Adrenal gland (tissue), 12 donors: ENCODE data around the gene OR14C36. TPM values are rescaled to one million over a fixed set of nuclear protein-coding genes. Genes with fewer than 3 reads are reported as not detected.

ENCODE experiments used
- DNase-seq, 7 donors: peaks; one replicate each; pipeline ENCODE4 v3.0.0-alpha.2; 2019 to 2020
- H3K27ac ChIP-seq, 5 donors: fragments of 200-600 bp; sonication (generic) in 4 of 5; 1 replicate in 3 of 5; 2 replicates in 2 of 5; pipeline versions ENCODE4 v1.5.1 to v1.8.0; 2016 to 2020; ENCODE audit warnings: mild to moderate bottlenecking in 1 of 5
- H3K27me3 ChIP-seq: fragments of 200-600 bp; 2 replicates; pipeline ENCODE4 v1.8.0; 2021
- H3K36me3 ChIP-seq, 2 donors: fragments of 200-600 bp; replicated peaks in 1 of 2; 1 replicate in 1 of 2; 2 replicates in 1 of 2; pipeline versions ENCODE4 v1.5.1 to v1.8.0; 2018 to 2022
- H3K4me1 ChIP-seq, 2 donors: fragments of 200-600 bp; replicated peaks in 1 of 2; 1 replicate in 1 of 2; 2 replicates in 1 of 2; pipeline versions ENCODE4 v1.5.1 to v1.8.0; 2018 to 2021
- H3K4me3 ChIP-seq, 4 donors: fragments of 200-600 bp; sonication (generic) in 3 of 4; one replicate each; pipeline ENCODE4 v1.5.1; 2016 to 2018
- H3K9me3 ChIP-seq, 3 donors: fragments of 200-600 bp; sonication (generic) in 1 of 3; replicated peaks in 1 of 3; 1 replicate in 2 of 3; 2 replicates in 1 of 3; pipeline versions ENCODE4 v1.5.1 to v1.8.0; 2016 to 2021
- POLR2A ChIP-seq, 2 donors: fragments of 450-650 bp; IDR thresholded peaks; one replicate each; pipeline ENCODE4 v1.6.1; 2017; ENCODE audit warnings: antibody characterized with exemption in 2 of 2, mild to moderate bottlenecking in 2 of 2, moderate library complexity in 1 of 2
- WGBS, 4 donors: extraction: QIAGEN DNeasy Blood & Tissue Kit in 2 of 4; methylation state at CpG; one replicate each; pipeline versions ENCODE4 v1.1.5 to v1.1.7; 2013 to 2017; 5-methylcytosine and 5-hydroxymethylcytosine counted together
- intact Hi-C, 2 donors: fragments of 100-400 bp; cut with DNase I; formaldehyde crosslinking; loops; one replicate each; pipeline versions ENCODE4 v1.14.1 to v1.15.0; 2022 to 2023
- polyA plus RNA-seq, 3 donors: library from polyadenylated mRNA; stranded (reverse); fragments of 200-250 nt in 2 of 3; fragments of 350-450 nt in 1 of 3; fragmentation: Illumina TruSeq in 1 of 3; extraction: RNeasy Lipid Tissue Mini Kit (QIAGEN cat#74804) in 1 of 3; gene quantifications; one replicate each; pipeline ENCODE4 v1.2.3, GENCODE V29; 2013 to 2014
- total RNA-seq, 9 donors: library from RNA; depleted of rRNA in 4 of 9; stranded (reverse); fragments of >200 nt in 4 of 9; fragments of 120-200 nt in 1 of 9; fragmentation: NEBNext Ultra II Directional in 1 of 9; extraction: Animal tissue kit (Norgen Biotek cat#: 25700) in 1 of 9; gene quantifications; one replicate each; pipeline versions ENCODE4 v1.1.0 to v1.2.4, GENCODE V29; 2013 to 2023
- TF ChIP-seq, protein P1 (sequence below), 6 experiments: fragments of 450-650 bp in 4 of 6; fragments of 200-600 bp in 2 of 6; sonication (generic) in 1 of 6; IDR thresholded peaks; 1 replicate in 5 of 6; 2 replicates in 1 of 6; pipeline versions ENCODE4 v1.5.1 to v1.8.0; 2016 to 2021; ENCODE audit warnings: antibody characterized with exemption in 6 of 6, mild to moderate bottlenecking in 2 of 6, moderate library complexity in 1 of 6
- donor health status: healthy with polysubstance abuse.
- donor health status: Bipolar disorder and iron deficiency.
- donor health status: DM: yes; HTN: yes; CAD: no.
- donor health status: DM: no; HTN: no; CAD: no.
- donor health status: DM: no; HTN: no; CAD: no.
- donor health status: DM: yes; HTN: yes; CAD: no.

The OR14C36 gene
- total and polyA plus RNA-seq, 12 donors = not detected

DNA sequence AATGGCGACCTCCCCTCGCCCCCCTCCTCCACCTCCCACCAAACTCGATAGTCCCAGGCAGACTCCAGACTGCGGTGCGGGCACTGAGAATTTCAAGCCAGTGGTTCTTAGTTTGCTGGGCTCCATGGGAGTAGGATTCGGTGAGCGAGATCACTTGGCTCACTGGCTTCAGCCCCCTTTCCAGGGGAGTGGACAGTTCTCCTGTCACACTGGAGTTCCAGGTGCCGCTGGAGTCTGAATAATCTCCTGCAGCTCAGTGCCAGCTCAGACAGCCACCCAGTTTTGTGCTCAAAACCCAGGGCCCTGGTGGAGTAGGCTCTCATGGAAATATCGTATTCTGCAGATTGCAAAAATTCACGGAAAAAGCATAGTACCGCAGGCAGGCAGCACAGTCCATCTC is 31.8 kb upstream of the OR14C36 start:
- 79 to 92% (median 85%) methylated on average over 7 to 11 of the region's 11 CpGs for WGBS, 4 donors
- no peaks in the 10 kb centered on the region for H3K4me1 ChIP-seq
- no peaks in the 10 kb centered on the region for H3K36me3 ChIP-seq
- intact Hi-C loops = no loop called here
- no peaks in the 10 kb centered on the region for H3K27me3 ChIP-seq
- no peak overlapping the region for H3K27ac ChIP-seq
- no peaks in the 10 kb centered on the region for H3K9me3 ChIP-seq
- no peak for DNase-seq
- no peak overlapping the region for H3K4me3 ChIP-seq
- no peak for TF ChIP-seq POLR2A (IDR thresholded peaks at IDR 0.05)
- TF ChIP-seq, protein P1, sequence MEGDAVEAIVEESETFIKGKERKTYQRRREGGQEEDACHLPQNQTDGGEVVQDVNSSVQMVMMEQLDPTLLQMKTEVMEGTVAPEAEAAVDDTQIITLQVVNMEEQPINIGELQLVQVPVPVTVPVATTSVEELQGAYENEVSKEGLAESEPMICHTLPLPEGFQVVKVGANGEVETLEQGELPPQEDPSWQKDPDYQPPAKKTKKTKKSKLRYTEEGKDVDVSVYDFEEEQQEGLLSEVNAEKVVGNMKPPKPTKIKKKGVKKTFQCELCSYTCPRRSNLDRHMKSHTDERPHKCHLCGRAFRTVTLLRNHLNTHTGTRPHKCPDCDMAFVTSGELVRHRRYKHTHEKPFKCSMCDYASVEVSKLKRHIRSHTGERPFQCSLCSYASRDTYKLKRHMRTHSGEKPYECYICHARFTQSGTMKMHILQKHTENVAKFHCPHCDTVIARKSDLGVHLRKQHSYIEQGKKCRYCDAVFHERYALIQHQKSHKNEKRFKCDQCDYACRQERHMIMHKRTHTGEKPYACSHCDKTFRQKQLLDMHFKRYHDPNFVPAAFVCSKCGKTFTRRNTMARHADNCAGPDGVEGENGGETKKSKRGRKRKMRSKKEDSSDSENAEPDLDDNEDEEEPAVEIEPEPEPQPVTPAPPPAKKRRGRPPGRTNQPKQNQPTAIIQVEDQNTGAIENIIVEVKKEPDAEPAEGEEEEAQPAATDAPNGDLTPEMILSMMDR (IDR thresholded peaks at IDR 0.05) = no peak

GRCh38 chr1:248324468-248324867 is 24.1 kb upstream of the OR14C36 start, which contains the start of gene OR2M7:
OR2M7 (minus strand) TSS chr1:248324568; CDS start chr1:248324568, 0 bp downstream.
- intact Hi-C loops = no loop called here
- no peak within 1 kb of the TSS for H3K4me3 ChIP-seq
- H3K4me1 ChIP-seq = no peaks in the 10 kb centered on the region
- H3K9me3 ChIP-seq = no peaks in the 10 kb centered on the region
- DNase-seq = no peak
- H3K27me3 ChIP-seq = no peaks in the 10 kb centered on the region
- no peak within 1 kb of the TSS for H3K27ac ChIP-seq
- TF ChIP-seq POLR2A (IDR thresholded peaks at IDR 0.05) = no peak
- TF ChIP-seq, protein P1 (IDR thresholded peaks at IDR 0.05) = no peak
- H3K36me3 ChIP-seq = no peaks in the 10 kb centered on the region
- WGBS, 4 donors = 81 to 87% (median 82%) methylated on average over 1 of the region's 1 CpG

DNA sequence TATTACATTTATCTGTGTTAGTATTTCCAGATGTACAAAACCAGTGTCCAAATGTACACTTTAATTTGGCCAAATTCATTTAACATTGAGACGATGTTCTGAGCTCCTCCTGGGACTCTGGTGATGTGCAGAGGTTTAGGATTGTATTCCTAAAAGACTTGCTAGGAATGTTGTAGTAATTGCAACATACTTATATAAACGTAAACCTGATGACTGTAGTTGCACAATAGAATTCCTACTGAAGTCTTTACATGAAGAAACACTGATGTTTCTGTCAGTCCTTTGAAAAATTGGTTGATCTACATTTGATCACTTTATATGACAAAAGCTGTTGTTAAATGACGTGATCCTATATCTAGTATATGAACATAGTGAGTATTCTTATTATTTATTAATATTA is 5.1 kb upstream of the OR14C36 start:
- H3K4me3 ChIP-seq = no peak overlapping the region
- no peak overlapping the region for H3K27ac ChIP-seq
- 41 to 52% (median 44%) methylated on average over 3 of the region's 3 CpGs for WGBS, 4 donors
- no peaks in the 10 kb centered on the region for H3K27me3 ChIP-seq
- no peak for DNase-seq
- no peak for TF ChIP-seq POLR2A (IDR thresholded peaks at IDR 0.05)
- TF ChIP-seq, protein P1 (IDR thresholded peaks at IDR 0.05) = no peak
- no peaks in the 10 kb centered on the region for H3K4me1 ChIP-seq
- no peaks in the 10 kb centered on the region for H3K9me3 ChIP-seq
- H3K36me3 ChIP-seq = no peaks in the 10 kb centered on the region
- intact Hi-C loops = no loop called here

DNA sequence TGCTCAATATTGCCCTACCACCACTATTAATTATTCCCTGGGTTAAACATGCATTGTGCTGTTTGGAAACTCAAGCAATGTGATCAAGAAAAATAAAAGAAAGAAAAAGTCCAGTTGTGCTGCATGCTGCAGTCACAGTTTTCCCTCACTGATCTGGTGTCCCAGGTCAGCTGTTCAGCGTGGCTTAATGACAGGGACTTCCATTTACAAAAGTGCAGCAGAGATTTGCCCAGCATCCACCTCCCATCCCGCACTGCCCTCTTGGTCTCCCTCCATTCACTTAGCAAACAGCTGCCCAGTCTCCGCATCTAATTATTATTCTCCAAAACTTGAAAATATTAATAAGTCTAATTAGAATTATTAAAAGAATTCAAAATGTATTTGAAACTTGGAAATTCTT is 10.8 kb downstream of the OR14C36 start:
- H3K4me3 ChIP-seq = no peak overlapping the region
- TF ChIP-seq, protein P1 (IDR thresholded peaks at IDR 0.05) = no peak
- no peak for TF ChIP-seq POLR2A (IDR thresholded peaks at IDR 0.05)
- no peak overlapping the region for H3K27ac ChIP-seq
- DNase-seq = no peak
- H3K36me3 ChIP-seq = no peaks in the 10 kb centered on the region
- H3K9me3 ChIP-seq = no peaks in the 10 kb centered on the region
- no peaks in the 10 kb centered on the region for H3K27me3 ChIP-seq
- intact Hi-C loops = no loop called here
- no peaks in the 10 kb centered on the region for H3K4me1 ChIP-seq
- 48 to 62% (median 58%) methylated on average over 3 of the region's 3 CpGs for WGBS, 4 donors
